NB4 (cell line): Measurements from ENCODE around the gene SKOR1.

Source experiments
- MAX ChIP-seq: IDR thresholded peaks from 2 replicates; pipeline ENCODE4 v1.6.1; 2011; ENCODE audit warnings: low read depth, low read length
- MYC ChIP-seq: IDR thresholded peaks from 2 replicates; pipeline ENCODE4 v1.6.1; 2011; ENCODE audit warnings: low read depth, low read length
- POLR2A ChIP-seq: IDR thresholded peaks from 2 replicates; pipeline ENCODE4 v1.6.1; 2011; ENCODE audit warnings: mild to moderate bottlenecking; ENCODE audit not compliant: insufficient read length; ENCODE audit errors: extremely low read depth
- TF ChIP-seq, protein P1 (sequence below): IDR thresholded peaks from one replicate; pipeline ENCODE4 v1.5.1; 2012; ENCODE audit warnings: low read depth, low read length

GRCh38 chr15:67803996-67804843 lies 21.1 kb upstream of the SKOR1 start:
- TF ChIP-seq POLR2A (no peak), MAX (no peak), MYC (no peak)
- TF ChIP-seq, protein P1, sequence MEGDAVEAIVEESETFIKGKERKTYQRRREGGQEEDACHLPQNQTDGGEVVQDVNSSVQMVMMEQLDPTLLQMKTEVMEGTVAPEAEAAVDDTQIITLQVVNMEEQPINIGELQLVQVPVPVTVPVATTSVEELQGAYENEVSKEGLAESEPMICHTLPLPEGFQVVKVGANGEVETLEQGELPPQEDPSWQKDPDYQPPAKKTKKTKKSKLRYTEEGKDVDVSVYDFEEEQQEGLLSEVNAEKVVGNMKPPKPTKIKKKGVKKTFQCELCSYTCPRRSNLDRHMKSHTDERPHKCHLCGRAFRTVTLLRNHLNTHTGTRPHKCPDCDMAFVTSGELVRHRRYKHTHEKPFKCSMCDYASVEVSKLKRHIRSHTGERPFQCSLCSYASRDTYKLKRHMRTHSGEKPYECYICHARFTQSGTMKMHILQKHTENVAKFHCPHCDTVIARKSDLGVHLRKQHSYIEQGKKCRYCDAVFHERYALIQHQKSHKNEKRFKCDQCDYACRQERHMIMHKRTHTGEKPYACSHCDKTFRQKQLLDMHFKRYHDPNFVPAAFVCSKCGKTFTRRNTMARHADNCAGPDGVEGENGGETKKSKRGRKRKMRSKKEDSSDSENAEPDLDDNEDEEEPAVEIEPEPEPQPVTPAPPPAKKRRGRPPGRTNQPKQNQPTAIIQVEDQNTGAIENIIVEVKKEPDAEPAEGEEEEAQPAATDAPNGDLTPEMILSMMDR, result no peak
